Activated T-helper 1 cell treated with anti-CD3 and anti-CD28 coated beads, Interleukin-2, amount 50 U/mL, for 16 hours (primary cell): ENCODE data around the gene AIG1.
"Not testable (repeated sequence)": the region's sequence is repeated elsewhere in the genome, so short reads cannot be mapped to it uniquely, and the experiment has no call there.

Experiments used
- DNase-seq, 2 donors: peaks; one replicate each; pipeline ENCODE4 v3.0.0-alpha.2; 2020; ENCODE audit warnings: low read depth in 1 of 2, low spot score in 1 of 2

The AIG1 gene

GRCh38 chr6:143055891-143056290 is 4.8 kb upstream of the AIG1 start:
- no peak for DNase-seq

GRCh38 chr6:143058987-143059386 is 1.7 kb upstream of the AIG1 start:
- DNase-seq = no peak

- no peak for DNase-seq
Measured at GRCh38 chr6:143059663-143060353, 881 bp upstream of the AIG1 start.

- DNase-seq = peak; percentile 41 to 57
Measured at GRCh38 chr6:143060354-143060805, 309 bp upstream of the AIG1 start.

GRCh38 chr6:143061597-143062385 is 1.1 kb downstream of the AIG1 start:
- no peak for DNase-seq

- DNase-seq = no peak
Measured at GRCh38 chr6:143062551-143062950, 1.9 kb downstream of the AIG1 start.

- DNase-seq = no peak
Measured at GRCh38 chr6:143063631-143064030, 2.9 kb downstream of the AIG1 start.

- DNase-seq = no peak
Measured at GRCh38 chr6:143064271-143064670, 3.6 kb downstream of the AIG1 start.

- DNase-seq = no peak
Measured at GRCh38 chr6:143064951-143065683, 4.4 kb downstream of the AIG1 start.

- no peak for DNase-seq
Measured at GRCh38 chr6:143068001-143068400, 7.3 kb downstream of the AIG1 start.

GRCh38 chr6:143074101-143074500 is 13.4 kb downstream of the AIG1 start:
- no peak for DNase-seq

- DNase-seq = no peak
Measured at GRCh38 chr6:143074670-143075318, 14.1 kb downstream of the AIG1 start.

- DNase-seq = no peak
Measured at GRCh38 chr6:143078468-143079324, 18.0 kb downstream of the AIG1 start.

- no peak for DNase-seq
Measured at GRCh38 chr6:143079325-143079640, 18.6 kb downstream of the AIG1 start.

- DNase-seq = not testable (repeated sequence)
Measured at GRCh38 chr6:143082274-143082673, 21.6 kb downstream of the AIG1 start.

GRCh38 chr6:143084019-143084418 is 23.3 kb downstream of the AIG1 start:
- DNase-seq = not testable (repeated sequence)

GRCh38 chr6:143087335-143087734 is 26.6 kb downstream of the AIG1 start:
- not testable (repeated sequence) for DNase-seq

GRCh38 chr6:143087856-143088255 is 27.2 kb downstream of the AIG1 start:
- no peak for DNase-seq

GRCh38 chr6:143090314-143091044 is 29.8 kb downstream of the AIG1 start:
- no peak for DNase-seq

- DNase-seq = no peak
Measured at GRCh38 chr6:143092768-143093167, 32.1 kb downstream of the AIG1 start.
